ENCODE measurements around the gene PSMC3.
A peak's percentile ranks its signal among the peaks of the same experiment; 100 is the strongest.

The PSMC3 gene

DNA sequence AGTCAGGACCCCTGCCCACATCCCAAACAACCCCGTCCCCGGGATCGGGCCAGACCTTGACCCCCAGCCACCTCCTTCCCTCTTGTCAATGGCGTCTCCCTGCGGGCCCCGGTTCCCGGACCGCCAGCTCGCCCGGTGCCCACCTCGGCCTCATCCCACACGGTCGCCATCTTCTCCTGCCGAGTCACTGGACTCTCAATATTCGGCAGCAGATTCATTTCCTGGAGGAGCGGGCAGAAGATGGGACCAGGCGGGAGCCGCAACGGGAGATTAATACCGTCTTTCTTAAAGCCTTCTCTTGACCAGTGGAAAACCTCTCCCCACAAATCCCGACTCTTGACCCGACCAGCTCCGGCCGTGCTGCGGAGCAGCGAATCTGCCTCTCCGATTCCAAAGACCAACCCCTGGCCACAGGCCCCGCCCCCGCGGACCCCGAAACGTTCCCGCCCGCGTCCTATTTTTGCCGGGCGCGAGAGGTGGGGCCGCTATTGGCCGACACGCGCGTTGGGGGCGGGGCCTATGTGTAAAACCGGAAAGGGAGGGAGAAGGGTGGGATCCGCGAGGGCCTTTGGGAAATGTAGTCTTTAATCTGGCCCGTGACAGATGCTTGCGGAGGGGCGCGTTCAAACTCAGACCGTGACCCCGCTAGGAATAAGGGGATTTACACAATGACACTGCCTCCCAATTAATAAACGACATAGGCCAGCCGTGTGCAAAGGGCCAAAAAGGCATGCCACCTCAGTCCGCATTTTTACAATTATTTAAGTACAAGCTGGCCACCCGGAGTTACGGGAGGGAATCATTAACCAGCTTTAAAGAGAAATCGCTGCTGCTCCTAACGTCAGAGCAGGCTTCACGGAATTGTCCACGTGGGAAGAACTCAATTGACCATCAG lies at the start of gene PSMC3:
Gene PSMC3 (minus strand): TSS at position 378 of the 895 bp plus-strand sequence. CDS start 160 bp downstream, at position 218.
- peak; percentile 85 for FAIRE-seq

GRCh38 chr11:47470671-47471070 lies 44.4 kb upstream of the PSMC3 start:
- FAIRE-seq (no peak), DNase-seq (ENCODE audit: insufficient read length, low spot score) (no peak)

More for the DNA sequence above, at the start of gene PSMC3:
- DNase-seq (ENCODE audit: insufficient read length, low spot score), result peak; percentile 86

- FAIRE-seq (no peak), DNase-seq (ENCODE audit: insufficient read length, low spot score) (no peak)
Measured at GRCh38 chr11:47469361-47470179, 43.3 kb upstream of the PSMC3 start.

- DNase-seq (ENCODE audit: insufficient read length, low spot score), result no peak
- no peak for FAIRE-seq
Measured at GRCh38 chr11:47468598-47469214, 42.5 kb upstream of the PSMC3 start.

- DNase-seq (ENCODE audit: insufficient read length, low spot score), result no peak
- no peak for FAIRE-seq
Measured at GRCh38 chr11:47467357-47467756, 41.1 kb upstream of the PSMC3 start.

DNA sequence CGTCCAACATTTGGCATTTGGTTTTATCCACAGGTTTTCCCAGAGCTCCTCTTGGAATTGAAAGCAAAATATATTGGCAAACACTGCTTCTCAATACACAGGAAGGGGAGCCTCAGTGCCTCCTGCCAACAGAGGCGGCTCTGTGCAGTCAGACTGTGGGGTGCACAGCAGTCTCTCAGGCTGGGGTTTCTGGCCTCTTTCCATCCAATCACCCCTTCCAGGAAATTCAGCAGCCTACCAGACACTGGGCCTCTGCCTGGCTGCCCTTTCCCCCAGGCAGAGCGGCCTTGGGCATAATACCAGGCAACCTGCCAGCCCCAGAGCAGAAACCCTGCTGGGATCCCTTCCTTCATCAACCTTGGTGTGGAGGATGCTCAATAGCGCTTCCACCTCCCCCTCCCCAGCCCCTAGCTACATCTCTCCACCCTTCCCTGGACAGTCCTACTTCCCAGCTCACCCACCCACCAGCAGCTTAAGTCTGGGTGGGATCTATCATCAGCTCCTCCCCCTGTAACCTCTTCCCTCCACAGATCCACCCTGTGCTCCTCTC lies 40.5 kb upstream of the PSMC3 start:
- no peak for FAIRE-seq
- no peak for DNase-seq (ENCODE audit: insufficient read length, low spot score)

GRCh38 chr11:47466201-47466600 lies 40.0 kb upstream of the PSMC3 start:
- DNase-seq (ENCODE audit: insufficient read length, low spot score) (no peak), FAIRE-seq (no peak)

DNA sequence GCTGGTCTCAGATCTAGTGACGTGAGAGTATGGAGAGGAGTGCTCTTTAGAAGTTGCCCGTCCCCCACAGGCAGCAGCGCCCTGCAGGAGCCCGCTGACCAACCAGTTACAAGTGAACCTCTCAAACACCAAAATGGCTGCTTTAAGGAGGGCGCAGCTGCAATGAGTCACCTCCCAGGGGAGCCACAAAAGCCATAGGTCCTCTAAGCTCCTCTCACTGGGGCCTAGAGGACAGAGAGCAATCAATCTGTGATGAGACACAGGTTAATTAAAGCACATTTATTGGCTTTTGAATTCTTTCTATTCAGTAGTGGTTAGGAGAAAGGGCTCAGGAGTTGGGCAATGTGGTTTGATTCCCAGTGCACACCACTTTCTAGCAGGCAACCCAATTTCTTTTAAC lies 38.2 kb upstream of the PSMC3 start:
- no peak for FAIRE-seq

GRCh38 chr11:47461876-47462275 lies 35.6 kb upstream of the PSMC3 start:
- FAIRE-seq, result no peak

More for the DNA sequence above, 38.2 kb upstream of the PSMC3 start:
- DNase-seq (ENCODE audit: insufficient read length, low spot score), result no peak

GRCh38 chr11:47460571-47461235 lies 34.5 kb upstream of the PSMC3 start:
- FAIRE-seq (no peak), DNase-seq (ENCODE audit: insufficient read length, low spot score) (no peak)

More at GRCh38 chr11:47461876-47462275, 35.6 kb upstream of the PSMC3 start:
- no peak for DNase-seq (ENCODE audit: insufficient read length, low spot score)

- DNase-seq (ENCODE audit: insufficient read length, low spot score) (peak; percentile 87), FAIRE-seq (peak; percentile 9)
Measured at GRCh38 chr11:47454258-47454671, 28.0 kb upstream of the PSMC3 start.

DNA sequence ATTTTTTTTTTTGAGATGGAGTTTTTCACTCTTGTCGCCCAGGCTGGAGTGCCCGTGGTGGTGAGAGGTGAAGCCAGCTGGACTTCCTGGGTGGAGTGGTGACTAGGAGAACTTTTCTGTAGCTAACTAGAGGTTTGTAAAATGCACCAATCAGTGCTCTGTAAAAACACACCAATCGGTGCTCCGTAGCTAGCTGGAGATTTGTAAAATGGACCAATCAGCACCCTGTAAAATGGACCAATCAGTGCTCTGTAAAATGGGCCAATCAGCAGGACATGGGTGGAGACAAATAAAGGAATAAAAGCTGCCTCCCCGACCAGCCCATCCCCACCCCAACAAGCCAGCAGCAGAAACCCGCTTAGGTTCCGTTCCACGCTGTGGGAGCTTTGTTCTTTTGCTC lies 27.1 kb upstream of the PSMC3 start:
- FAIRE-seq, result no peak
- no peak for DNase-seq (ENCODE audit: insufficient read length, low spot score)

DNA sequence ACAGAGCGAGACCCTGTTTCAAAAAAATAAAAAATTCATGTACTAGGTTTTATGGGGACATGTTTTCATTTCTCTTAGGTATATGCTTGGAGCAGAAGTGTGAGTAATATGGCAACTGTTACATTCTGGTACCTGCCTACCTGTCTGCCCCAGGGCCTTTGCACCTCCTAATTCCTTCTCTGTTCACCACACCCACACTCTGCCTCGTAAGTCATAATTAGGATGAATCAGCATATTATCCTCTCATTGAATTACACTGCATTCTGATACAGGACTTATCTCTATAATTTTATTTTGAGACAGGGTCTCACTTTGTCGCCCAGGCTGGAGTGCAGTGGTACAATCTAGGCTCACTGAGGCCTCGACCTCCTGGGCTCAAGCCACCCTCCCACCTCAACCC lies 25.8 kb upstream of the PSMC3 start:
- no peak for FAIRE-seq
- DNase-seq (ENCODE audit: insufficient read length, low spot score), result no peak

GRCh38 chr11:47451436-47451835 lies 25.2 kb upstream of the PSMC3 start:
- no peak for FAIRE-seq
- no peak for DNase-seq (ENCODE audit: insufficient read length, low spot score)

DNA sequence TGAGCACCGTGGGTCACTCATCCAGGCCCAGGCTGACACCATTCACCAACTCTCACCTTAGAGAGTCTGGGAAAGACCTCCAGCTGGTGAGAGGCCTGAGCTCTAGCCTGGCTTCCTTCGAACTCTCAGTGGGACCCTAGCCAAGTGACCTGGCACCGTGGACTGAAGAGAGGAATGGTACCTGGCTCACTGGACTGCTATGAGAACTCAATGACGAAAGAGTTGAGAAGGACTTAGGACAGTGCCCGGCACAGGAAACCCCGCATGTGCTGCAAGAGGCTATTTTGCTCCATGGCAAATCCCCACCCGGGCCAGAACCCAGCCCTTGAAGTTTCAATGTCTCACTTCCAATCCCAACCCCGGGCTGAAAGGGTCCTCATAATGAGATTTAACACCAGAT lies 23.3 kb upstream of the PSMC3 start:
- FAIRE-seq, result no peak
- no peak for DNase-seq (ENCODE audit: insufficient read length, low spot score)

- no peak for FAIRE-seq
- DNase-seq (ENCODE audit: insufficient read length, low spot score), result no peak
Measured at GRCh38 chr11:47448566-47449427, 22.6 kb upstream of the PSMC3 start, which contains the start of gene RAPSN. Gene RAPSN, minus strand, starts transcription at chr11:47449136. Its CDS starts 172 bp downstream, at chr11:47448964.

- no peak for DNase-seq (ENCODE audit: insufficient read length, low spot score)
- no peak for FAIRE-seq
Measured at GRCh38 chr11:47447906-47448305, 21.7 kb upstream of the PSMC3 start.

DNA sequence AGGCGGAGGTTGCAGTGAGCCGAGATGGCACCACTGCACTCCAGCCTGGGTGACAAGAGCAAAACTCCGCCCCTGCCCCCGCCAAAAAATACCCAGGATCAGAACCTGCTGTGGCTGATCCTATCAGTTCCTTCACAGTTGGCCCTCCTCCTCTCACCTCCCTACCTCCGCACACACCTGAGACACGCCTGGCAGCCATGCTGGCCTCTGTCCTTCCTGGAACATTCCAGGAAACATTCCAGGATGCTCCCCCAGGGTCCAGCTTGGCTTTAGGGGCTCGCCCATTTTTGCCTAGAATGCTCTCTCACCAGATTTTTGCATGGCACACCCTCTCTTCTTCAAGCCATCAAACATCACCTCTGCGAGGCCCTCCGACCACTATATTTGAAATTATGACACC lies 20.6 kb upstream of the PSMC3 start:
- FAIRE-seq, result no peak

GRCh38 chr11:47445840-47446239 lies 19.6 kb upstream of the PSMC3 start:
- no peak for FAIRE-seq

More for the DNA sequence above, 20.6 kb upstream of the PSMC3 start:
- DNase-seq (ENCODE audit: insufficient read length, low spot score), result no peak

More at GRCh38 chr11:47445840-47446239, 19.6 kb upstream of the PSMC3 start:
- DNase-seq (ENCODE audit: insufficient read length, low spot score), result no peak

Measured in HTR-8/SVneo (cell line).